ENCODE data around the gene ENHO.
"Not testable (repeated sequence)": the region's sequence is repeated elsewhere in the genome, so short reads cannot be mapped to it uniquely, and the experiment has no call there.

Gene ENHO

GRCh38 chr9:34555500-34555899 lies 32.7 kb upstream of the ENHO start:
- no peak for DNase-seq (ENCODE audit: low spot score)

- DNase-seq (ENCODE audit: low spot score): no peak
These were observed 32.2 kb upstream of the ENHO start for GRCh38 chr9:34555002-34555348.

- DNase-seq (ENCODE audit: low spot score): no peak
These were observed 31.6 kb upstream of the ENHO start for GRCh38 chr9:34554211-34555001.

GRCh38 chr9:34553511-34554021 lies 30.8 kb upstream of the ENHO start:
- DNase-seq (ENCODE audit: low spot score): no peak

GRCh38 chr9:34552986-34553385 lies 30.2 kb upstream of the ENHO start:
- no peak for DNase-seq (ENCODE audit: low spot score)

GRCh38 chr9:34552606-34552981 lies 29.8 kb upstream of the ENHO start:
- DNase-seq (ENCODE audit: low spot score): no peak

GRCh38 chr9:34551751-34552605 lies 29.2 kb upstream of the ENHO start:
- DNase-seq (ENCODE audit: low spot score): no peak

- no peak for DNase-seq (ENCODE audit: low spot score)
These were observed 28.0 kb upstream of the ENHO start for GRCh38 chr9:34550681-34551270.

GRCh38 chr9:34550016-34550680 lies 27.4 kb upstream of the ENHO start:
- no peak for DNase-seq (ENCODE audit: low spot score)

- no peak for DNase-seq (ENCODE audit: low spot score)
These were observed 26.6 kb upstream of the ENHO start for GRCh38 chr9:34549407-34549732.

- DNase-seq (ENCODE audit: low spot score): peak; percentile 92
These were observed 25.3 kb upstream of the ENHO start for GRCh38 chr9:34547960-34548611.

- DNase-seq (ENCODE audit: low spot score): peak; percentile 76
These were observed 24.3 kb upstream of the ENHO start for GRCh38 chr9:34546834-34547827.

GRCh38 chr9:34546102-34546833 lies 23.5 kb upstream of the ENHO start:
- DNase-seq (ENCODE audit: low spot score): no peak

- DNase-seq (ENCODE audit: low spot score): no peak
These were observed 22.7 kb upstream of the ENHO start for GRCh38 chr9:34545497-34545896.

GRCh38 chr9:34544035-34544434 lies 21.2 kb upstream of the ENHO start:
- no peak for DNase-seq (ENCODE audit: low spot score)

GRCh38 chr9:34541540-34541939 lies 18.8 kb upstream of the ENHO start:
- no peak for DNase-seq (ENCODE audit: low spot score)

- DNase-seq (ENCODE audit: low spot score): peak; percentile 64
These were observed 18.0 kb upstream of the ENHO start for GRCh38 chr9:34540827-34541226.

GRCh38 chr9:34536685-34537084 lies 13.9 kb upstream of the ENHO start:
- no peak for DNase-seq (ENCODE audit: low spot score)

- DNase-seq (ENCODE audit: low spot score): not testable (repeated sequence)
These were observed 9.3 kb upstream of the ENHO start for GRCh38 chr9:34532041-34532440.

- DNase-seq (ENCODE audit: low spot score): no peak
These were observed 3.2 kb upstream of the ENHO start for GRCh38 chr9:34526026-34526425.

Measured in GM03348 (cell line).